SK-N-SH (cell line): Measurements from ENCODE around the gene NOL4L. TPM values are rescaled to one million over a fixed set of nuclear protein-coding genes. Genes with fewer than 3 reads are reported as not detected.

ENCODE experiments used
- CTCF ChIA-PET: fragments of 300-600, 350-600 bp; formaldehyde crosslinking; extraction: SDS; loops from one replicate; lab custom pipeline; 2021; lab: Yijun Ruan, JAX
- POLR2A ChIA-PET: fragments of 350-600 bp; sonication (Branson Sonifier 250); formaldehyde crosslinking; extraction: SDS; loops from one replicate; lab custom pipeline; 2020; ENCODE audit warnings: antibody characterized with exemption, inconsistent platforms; lab: Yijun Ruan, JAX
- DNase-seq: peaks from one replicate; pipeline ENCODE4 v3.0.0; 2012
- H2AFZ ChIP-seq: fragments of 200-600 bp; sonication (generic); 2 replicates; pipeline ENCODE4 v1.8.1; 2016; ENCODE audit warnings: antibody characterized with exemption, mild to moderate bottlenecking, low read depth
- H3F3A ChIP-seq: fragments of 200-600 bp; sonication (generic); replicated peaks from 2 replicates; pipeline ENCODE3; 2016; ENCODE audit warnings: antibody characterized with exemption, mild to moderate bottlenecking; ENCODE audit not compliant: insufficient read depth
- H3K27ac ChIP-seq, 2 experiments: fragments of 200-500 bp in 1 of 2; fragments of 200-600 bp in 1 of 2; sonication (Bioruptor generic) in 1 of 2; sonication (generic), shearing (Covaris generic) in 1 of 2; 2 replicates each; pipeline versions ENCODE4 v1.5.1 to v1.6.1; 2014 to 2016; ENCODE audit warnings: low read depth in 2 of 2, inconsistent platforms in 1 of 2, low read length in 1 of 2, mild to moderate bottlenecking in 1 of 2, mixed read lengths in 1 of 2
- H3K27me3 ChIP-seq: fragments of 200-600 bp; sonication (generic), shearing (Covaris generic); 2 replicates; pipeline ENCODE4 v1.6.1; 2016; ENCODE audit warnings: mixed run types; ENCODE audit not compliant: insufficient read depth
- H3K36me3 ChIP-seq, 2 experiments: fragments of 200-500 bp in 1 of 2; fragments of 200-600 bp in 1 of 2; sonication (Bioruptor generic) in 1 of 2; sonication (generic) in 1 of 2; replicated peaks in 1 of 2; 2 replicates each; pipeline versions ENCODE3 to v1.5.1; 2014 to 2016; ENCODE audit warnings: low read length in 1 of 2, mild to moderate bottlenecking in 1 of 2; ENCODE audit not compliant: insufficient read depth in 2 of 2, control insufficient read depth in 1 of 2
- H3K4me1 ChIP-seq, 2 experiments: fragments of 200-500 bp in 1 of 2; fragments of 200-600 bp in 1 of 2; sonication (Bioruptor generic) in 1 of 2; sonication (generic), shearing (Covaris generic) in 1 of 2; 2 replicates each; pipeline versions ENCODE4 v1.5.1 to v1.6.1; 2014 to 2016; ENCODE audit warnings: low read depth in 1 of 2, low read length in 1 of 2, mixed run types in 1 of 2; ENCODE audit not compliant: insufficient read depth in 2 of 2, control insufficient read depth in 1 of 2
- H3K4me2 ChIP-seq: fragments of 200-600 bp; sonication (generic), shearing (Covaris generic); 2 replicates; pipeline ENCODE4 v1.6.1; 2017; ENCODE audit warnings: mixed run types
- H3K4me3 ChIP-seq, 2 experiments: fragments of 200-500 bp in 1 of 2; fragments of 200-600 bp in 1 of 2; sonication (Bioruptor generic) in 1 of 2; sonication (generic), shearing (Covaris generic) in 1 of 2; 2 replicates each; pipeline versions ENCODE4 v1.5.1 to v1.8.1; 2014 to 2016; ENCODE audit warnings: low read depth in 2 of 2, inconsistent platforms in 1 of 2, low read length in 1 of 2, mild to moderate bottlenecking in 1 of 2, mixed read lengths in 1 of 2, moderate library complexity in 1 of 2
- H3K79me2 ChIP-seq: fragments of 200-600 bp; sonication (generic); 2 replicates; pipeline ENCODE4 v1.8.1; 2017; ENCODE audit warnings: mild to moderate bottlenecking; ENCODE audit not compliant: insufficient read depth
- H3K9ac ChIP-seq: fragments of 200-600 bp; sonication (generic); 2 replicates; pipeline ENCODE4 v1.6.1; 2017; ENCODE audit warnings: mixed run types
- H3K9me2 ChIP-seq: fragments of 200-600 bp; sonication (generic); 2 replicates; pipeline ENCODE4 v1.6.1; 2017; ENCODE audit warnings: mixed run types
- H3K9me3 ChIP-seq: fragments of 200-600 bp; sonication (generic); 2 replicates; pipeline ENCODE4 v1.6.1; 2017; ENCODE audit warnings: mixed run types, mild to moderate bottlenecking, moderate library complexity
- H4K20me1 ChIP-seq: fragments of 200-600 bp; sonication (generic); 2 replicates; pipeline ENCODE4 v1.6.1; 2017; ENCODE audit warnings: mild to moderate bottlenecking, mixed run types; ENCODE audit not compliant: insufficient read depth
- CHD2 ChIP-seq: fragments of 150-350 bp; IDR thresholded peaks from 2 replicates; pipeline ENCODE4 v1.6.1; 2018; ENCODE audit warnings: low read length; ENCODE audit not compliant: partially characterized antibody
- ELF1 ChIP-seq: IDR thresholded peaks from 2 replicates; pipeline ENCODE4 v1.4.0; 2012
- EP300 ChIP-seq, 2 experiments: IDR thresholded peaks; 2 replicates each; pipeline versions ENCODE4 v1.4.0 to v1.6.1; 2012; ENCODE audit warnings: borderline replicate concordance in 1 of 2, low read depth in 1 of 2, low read length in 1 of 2
- FOSL2 ChIP-seq: IDR thresholded peaks from 2 replicates; pipeline ENCODE4 v1.4.0; 2012; ENCODE audit warnings: low read depth, mild to moderate bottlenecking, moderate library complexity, borderline replicate concordance
- GABPA ChIP-seq: IDR thresholded peaks from 2 replicates; pipeline ENCODE4 v1.4.0; 2012; ENCODE audit warnings: low read depth, mild to moderate bottlenecking
- GATA2 ChIP-seq: sonication (generic); formaldehyde crosslinking; IDR thresholded peaks from 2 replicates; pipeline ENCODE4 v1.5.0; 2020; ENCODE audit warnings: mild to moderate bottlenecking, missing genetic modification reagents
- MXI1 ChIP-seq: IDR thresholded peaks from 2 replicates; pipeline ENCODE4 v1.6.1; 2012; ENCODE audit warnings: mild to moderate bottlenecking, low read depth, low read length, improper control_type of control experiment
- NFIC ChIP-seq: IDR thresholded peaks from 2 replicates; pipeline ENCODE4 v1.4.0; 2012; ENCODE audit warnings: borderline replicate concordance
- POLR2AphosphoS5 ChIP-seq: IDR thresholded peaks from 2 replicates; pipeline ENCODE4 v1.6.1; 2012; ENCODE audit warnings: low read depth, low read length
- RCOR1 ChIP-seq: fragments of 150-350 bp; IDR thresholded peaks from 2 replicates; pipeline ENCODE4 v1.6.1; 2017; ENCODE audit warnings: antibody characterized with exemption, low read length
- RXRA ChIP-seq: IDR thresholded peaks from 2 replicates; pipeline ENCODE4 v1.4.0; 2012; ENCODE audit warnings: low read depth, mild to moderate bottlenecking, borderline replicate concordance
- SIN3A ChIP-seq: IDR thresholded peaks from 2 replicates; pipeline ENCODE4 v1.6.1; 2012; ENCODE audit warnings: low read depth, mild to moderate bottlenecking, low read length, moderate library complexity, borderline replicate concordance
- SMC3 ChIP-seq: IDR thresholded peaks from 2 replicates; pipeline ENCODE4 v1.6.1; 2012; ENCODE audit warnings: low read depth, low read length, improper control_type of control experiment
- TAF1 ChIP-seq: IDR thresholded peaks from 2 replicates; pipeline ENCODE4 v1.6.1; 2012; ENCODE audit warnings: low read depth, mild to moderate bottlenecking, low read length, moderate library complexity, borderline replicate concordance
- TCF12 ChIP-seq: IDR thresholded peaks from 2 replicates; pipeline ENCODE4 v1.4.0; 2012
- TEAD4 ChIP-seq: IDR thresholded peaks from 2 replicates; pipeline ENCODE4 v1.4.0; 2012; ENCODE audit warnings: mild to moderate bottlenecking, borderline replicate concordance; ENCODE audit not compliant: insufficient read depth
- WGBS: methylation state at CpG from one replicate; pipeline ENCODE4 v1.1.6; 2017; ENCODE audit warnings: low lambda C conversion rate; 5-methylcytosine and 5-hydroxymethylcytosine counted together
- polyA plus RNA-seq, 3 experiments: library from polyadenylated mRNA; depleted of rRNA; stranded (reverse); fragments of >200 nt; gene quantifications; 2 replicates each; pipeline ENCODE4 v1.2.3, GENCODE V29; 2012
- TF ChIP-seq, protein P1 (sequence below): IDR thresholded peaks from 2 replicates; pipeline ENCODE4; 2012
- TF ChIP-seq, protein P2 (sequence below): IDR thresholded peaks from 2 replicates; pipeline ENCODE4 v1.4.0; 2012; ENCODE audit warnings: low read depth, borderline replicate concordance
- TF ChIP-seq, protein P3 (sequence below): fragments of 200-600 bp; sonication (generic); IDR thresholded peaks from 2 replicates; pipeline ENCODE4 v1.6.1; 2017; ENCODE audit warnings: antibody characterized with exemption, mild to moderate bottlenecking, moderate library complexity

Gene NOL4L
- polyA plus RNA-seq, 1 of the 3 experiments (the other 2 are of a cell fraction), result 14.3 TPM

DNA sequence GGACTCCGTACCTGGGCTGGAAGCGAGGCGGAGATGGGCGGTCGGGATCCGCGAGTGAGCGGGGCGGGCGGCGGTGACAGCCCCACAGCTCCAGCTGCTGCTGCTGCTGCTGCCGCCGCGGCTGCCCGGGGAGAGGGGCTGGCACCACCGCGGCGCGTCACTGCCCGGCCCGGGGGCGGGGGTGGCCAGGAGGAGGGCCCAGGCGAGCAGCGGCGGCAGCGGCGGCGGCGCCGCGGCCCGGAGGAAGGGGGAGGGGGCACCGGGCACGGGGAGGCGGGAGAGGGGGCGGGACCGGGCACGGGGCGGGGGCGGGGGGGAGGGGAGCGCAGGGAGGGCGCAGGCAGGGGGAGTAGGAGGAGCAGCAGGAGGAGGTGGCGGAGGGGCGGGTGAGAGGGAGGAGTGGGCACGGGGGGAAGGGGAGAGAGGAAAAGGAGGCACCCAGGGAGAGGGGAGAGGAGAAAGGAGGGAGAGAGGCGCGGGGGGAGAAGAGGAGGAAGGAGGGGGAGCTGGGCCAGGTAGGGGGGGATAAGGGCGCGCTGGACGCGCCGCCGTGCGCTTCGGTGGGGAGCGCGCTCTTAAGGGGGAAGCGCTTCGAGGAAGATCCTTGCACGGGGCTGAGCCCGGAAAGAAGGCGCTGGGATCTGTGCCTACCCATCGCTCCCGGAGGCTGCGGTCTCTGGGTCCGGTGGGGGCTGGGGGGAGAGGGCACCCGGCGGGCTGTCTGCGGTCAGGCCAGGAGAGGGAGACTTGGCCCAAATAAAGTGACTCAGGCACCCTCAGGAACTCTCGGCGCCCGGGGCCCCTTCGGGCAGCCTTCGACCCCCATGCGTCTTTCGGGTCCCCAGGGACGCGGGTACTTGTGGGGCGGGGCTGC is 101.5 kb downstream of the NOL4L start:
- peak; percentile 96 for DNase-seq
- Histone ChIP-seq H4K20me1 (peaks cover 37% of the 10 kb centered on the region), H3K4me3 (peak overlapping the region; percentile 79 to 86), H3K4me1 (peaks cover 0 to 46% of the 10 kb centered on the region in 2 experiments; a peak in 2 of 4 replicates), H3K9me2 (no peaks in the 10 kb centered on the region), H3K27me3 (no peaks in the 10 kb centered on the region), H3F3A (peaks cover 5% of the 10 kb centered on the region), H3K27ac (peak overlapping the region; percentile 87 to 100), H3K79me2 (peaks cover 44% of the 10 kb centered on the region), H2AFZ (0 out of 2 replicates have a peak overlapping the region, but pooled peaks have one; percentile 68), H3K9ac (peak overlapping the region; percentile 81), H3K36me3 (peaks cover 0 to 5% of the 10 kb centered on the region in 2 experiments), H3K9me3 (no peaks in the 10 kb centered on the region), H3K4me2 (peak overlapping the region; percentile 97)
- ChIA-PET POLR2A (interaction anchor here (0.6 to 2.0 kb wide), 12 partner anchors 13 to 331 kb away, joined by 3 to 11 read pairs (median 4); no protein-coding TSS in a partner anchor), CTCF (interaction anchor here (0.9 to 4.1 kb wide), 7 partner anchors 13 to 37 kb away, joined by 3 to 41 read pairs (median 28); no protein-coding TSS in a partner anchor)
- TF ChIP-seq MXI1, result peak; percentile 58; the same call in 1 of the 2 replicates
- TF ChIP-seq RXRA, result peak; percentile 67; the same call in 1 of the 2 replicates
- TF ChIP-seq CHD2, result peak; percentile 30
- TF ChIP-seq NFIC, result peak; percentile 42
- TF ChIP-seq, protein P1, sequence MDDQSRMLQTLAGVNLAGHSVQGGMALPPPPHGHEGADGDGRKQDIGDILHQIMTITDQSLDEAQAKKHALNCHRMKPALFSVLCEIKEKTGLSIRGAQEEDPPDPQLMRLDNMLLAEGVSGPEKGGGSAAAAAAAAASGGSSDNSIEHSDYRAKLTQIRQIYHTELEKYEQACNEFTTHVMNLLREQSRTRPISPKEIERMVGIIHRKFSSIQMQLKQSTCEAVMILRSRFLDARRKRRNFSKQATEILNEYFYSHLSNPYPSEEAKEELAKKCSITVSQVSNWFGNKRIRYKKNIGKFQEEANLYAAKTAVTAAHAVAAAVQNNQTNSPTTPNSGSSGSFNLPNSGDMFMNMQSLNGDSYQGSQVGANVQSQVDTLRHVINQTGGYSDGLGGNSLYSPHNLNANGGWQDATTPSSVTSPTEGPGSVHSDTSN, result peak; percentile 43
- 0 out of 2 replicates have a peak, but pooled peaks have one; percentile 4 for TF ChIP-seq SMC3
- no peak for TF ChIP-seq GATA2 (CRISPR knock-in tag)
- no peak for TF ChIP-seq ELF1
- 0 out of 2 replicates have a peak, but pooled peaks have one; percentile 16 for TF ChIP-seq TCF12
- peak; percentile 83 for TF ChIP-seq POLR2AphosphoS5
- no peak; the same call in 1 of the 2 replicates for TF ChIP-seq GABPA
- no peak for TF ChIP-seq RCOR1
- TF ChIP-seq TAF1, result peak; percentile 51; the same call in 1 of the 2 replicates
- TF ChIP-seq, protein P2, sequence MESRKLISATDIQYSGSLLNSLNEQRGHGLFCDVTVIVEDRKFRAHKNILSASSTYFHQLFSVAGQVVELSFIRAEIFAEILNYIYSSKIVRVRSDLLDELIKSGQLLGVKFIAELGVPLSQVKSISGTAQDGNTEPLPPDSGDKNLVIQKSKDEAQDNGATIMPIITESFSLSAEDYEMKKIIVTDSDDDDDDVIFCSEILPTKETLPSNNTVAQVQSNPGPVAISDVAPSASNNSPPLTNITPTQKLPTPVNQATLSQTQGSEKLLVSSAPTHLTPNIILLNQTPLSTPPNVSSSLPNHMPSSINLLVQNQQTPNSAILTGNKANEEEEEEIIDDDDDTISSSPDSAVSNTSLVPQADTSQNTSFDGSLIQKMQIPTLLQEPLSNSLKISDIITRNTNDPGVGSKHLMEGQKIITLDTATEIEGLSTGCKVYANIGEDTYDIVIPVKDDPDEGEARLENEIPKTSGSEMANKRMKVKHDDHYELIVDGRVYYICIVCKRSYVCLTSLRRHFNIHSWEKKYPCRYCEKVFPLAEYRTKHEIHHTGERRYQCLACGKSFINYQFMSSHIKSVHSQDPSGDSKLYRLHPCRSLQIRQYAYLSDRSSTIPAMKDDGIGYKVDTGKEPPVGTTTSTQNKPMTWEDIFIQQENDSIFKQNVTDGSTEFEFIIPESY, result 0 out of 2 replicates have a peak, but pooled peaks have one; percentile 11
- no peak for TF ChIP-seq FOSL2
- TF ChIP-seq SIN3A, result peak; percentile 55; the same call in 1 of the 2 replicates
- peak in 1 of 2 experiments; percentile 31; a peak in 1 of 4 replicates for TF ChIP-seq EP300 (IDR thresholded peaks at IDR 0.05; ENCODE audit: borderline replicate concordance in 1 of 2, low read depth in 1 of 2, low read length in 1 of 2)
- TF ChIP-seq, protein P3, sequence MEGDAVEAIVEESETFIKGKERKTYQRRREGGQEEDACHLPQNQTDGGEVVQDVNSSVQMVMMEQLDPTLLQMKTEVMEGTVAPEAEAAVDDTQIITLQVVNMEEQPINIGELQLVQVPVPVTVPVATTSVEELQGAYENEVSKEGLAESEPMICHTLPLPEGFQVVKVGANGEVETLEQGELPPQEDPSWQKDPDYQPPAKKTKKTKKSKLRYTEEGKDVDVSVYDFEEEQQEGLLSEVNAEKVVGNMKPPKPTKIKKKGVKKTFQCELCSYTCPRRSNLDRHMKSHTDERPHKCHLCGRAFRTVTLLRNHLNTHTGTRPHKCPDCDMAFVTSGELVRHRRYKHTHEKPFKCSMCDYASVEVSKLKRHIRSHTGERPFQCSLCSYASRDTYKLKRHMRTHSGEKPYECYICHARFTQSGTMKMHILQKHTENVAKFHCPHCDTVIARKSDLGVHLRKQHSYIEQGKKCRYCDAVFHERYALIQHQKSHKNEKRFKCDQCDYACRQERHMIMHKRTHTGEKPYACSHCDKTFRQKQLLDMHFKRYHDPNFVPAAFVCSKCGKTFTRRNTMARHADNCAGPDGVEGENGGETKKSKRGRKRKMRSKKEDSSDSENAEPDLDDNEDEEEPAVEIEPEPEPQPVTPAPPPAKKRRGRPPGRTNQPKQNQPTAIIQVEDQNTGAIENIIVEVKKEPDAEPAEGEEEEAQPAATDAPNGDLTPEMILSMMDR, result 0 out of 2 replicates have a peak, but pooled peaks have one; percentile 11
- TF ChIP-seq TEAD4, result 0 out of 2 replicates have a peak, but pooled peaks have one; percentile 28
- WGBS, result 3% methylated on average over 39 of the region's 79 CpGs
